Activated CD4-positive, alpha-beta T cell treated with anti-CD3 and anti-CD28 coated beads, Interleukin-2, amount 10 ng/mL, durations not matched to agents 7 days and 5 days (primary cell): ENCODE results near the gene PDZD7. TPM values are rescaled to one million over a fixed set of nuclear protein-coding genes. Genes with fewer than 3 reads are reported as not detected.
A peak's percentile ranks its signal among the peaks of the same experiment; 100 is the strongest.
"Not testable (repeated sequence)": the region's sequence is repeated elsewhere in the genome, so short reads cannot be mapped to it uniquely, and the experiment has no call there.

Source experiments
- CTCF ChIA-PET: fragments of 350-600 bp; sonication (Branson Sonifier 250); formaldehyde crosslinking; loops from one replicate; lab custom pipeline; 2021; ENCODE audit warnings: antibody characterized with exemption; lab: Charles Lee
- POLR2A ChIA-PET: fragments of 350-600 bp; sonication (Branson Sonifier 250); formaldehyde crosslinking; loops from one replicate; lab custom pipeline; 2021; ENCODE audit warnings: antibody characterized with exemption; lab: Charles Lee
- DNase-seq: peaks from one replicate; pipeline ENCODE4 v3.0.0-alpha.2; 2020
- H3K27ac Mint-ChIP-seq: one replicate; pipeline ENCODE4 v1.8.0; 2021; ENCODE audit warnings: mild to moderate bottlenecking, moderate library complexity, mixed read lengths
- H3K27me3 Mint-ChIP-seq: one replicate; pipeline ENCODE4 v1.8.0; 2021; ENCODE audit warnings: mixed read lengths
- H3K36me3 Mint-ChIP-seq: one replicate; pipeline ENCODE4 v1.8.0; 2021; ENCODE audit warnings: low read depth, mixed read lengths
- H3K4me1 Mint-ChIP-seq: one replicate; pipeline ENCODE4 v1.8.0; 2021; ENCODE audit warnings: mixed read lengths
- H3K4me3 Mint-ChIP-seq: one replicate; pipeline ENCODE4 v1.8.0; 2021; ENCODE audit warnings: mild to moderate bottlenecking, moderate library complexity, mixed read lengths
- H3K9me3 Mint-ChIP-seq: one replicate; pipeline ENCODE4 v1.8.0; 2021; ENCODE audit warnings: mixed read lengths
- total RNA-seq, 2 experiments: library from RNA; stranded (reverse); gene quantifications; one replicate each; pipeline ENCODE4 v1.2.3, GENCODE V29; 2021

The PDZD7 gene
- total RNA-seq, 2 experiments from 2014 or later = 0.65 to 0.74 TPM

- peaks cover 37% of the 10 kb centered on the region for H3K4me1 Mint-ChIP-seq
- POLR2A ChIA-PET = no interaction called here
- CTCF ChIA-PET = interaction anchor here (1.8 to 3.4 kb wide), 9 partner anchors 7 to 97 kb away, joined by 10 to 39 read pairs (median 22); partner anchors contain the start of genes KAZALD1, PDZD7 and SFXN3
- peaks cover 51% of the 10 kb centered on the region for H3K27me3 Mint-ChIP-seq
- no peaks in the 10 kb centered on the region for H3K9me3 Mint-ChIP-seq
- peaks cover 1% of the 10 kb centered on the region for H3K36me3 Mint-ChIP-seq
- DNase-seq = no peak
- H3K27ac Mint-ChIP-seq = no peak overlapping the region
- H3K4me3 Mint-ChIP-seq = no peak overlapping the region
These were observed 13.2 kb upstream of the PDZD7 start for GRCh38 chr10:101044117-101044516.

DNA sequence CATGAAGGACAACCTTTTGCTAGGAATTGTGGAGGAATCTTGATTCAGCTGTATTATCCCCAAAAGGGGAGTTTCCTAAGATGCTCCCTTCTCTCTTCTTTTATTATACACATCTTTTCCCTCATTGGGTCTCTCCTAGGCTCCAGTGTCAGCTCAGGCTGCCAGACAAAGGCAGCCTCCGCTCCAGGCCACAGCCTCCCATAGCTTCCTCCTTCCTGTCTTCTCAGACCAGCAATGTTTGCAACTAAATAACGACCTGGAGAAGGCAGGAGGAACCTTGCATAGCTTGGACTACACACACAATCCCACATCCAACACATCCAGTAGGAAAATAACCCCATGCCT, 12.4 kb upstream of the PDZD7 start:
- no peaks in the 10 kb centered on the region for H3K9me3 Mint-ChIP-seq
- H3K27me3 Mint-ChIP-seq = peaks cover 43% of the 10 kb centered on the region
- DNase-seq = no peak
- ChIA-PET POLR2A (no interaction called here), CTCF (interaction anchor here (0.6 to 3.4 kb wide), 12 partner anchors 8 to 98 kb away, joined by 3 to 39 read pairs (median 16); partner anchors contain the start of genes KAZALD1, PDZD7 and SFXN3)
- peaks cover 34% of the 10 kb centered on the region for H3K4me1 Mint-ChIP-seq
- H3K27ac Mint-ChIP-seq = no peak overlapping the region
- H3K4me3 Mint-ChIP-seq = peak overlapping the region; percentile 89
- peaks cover 4% of the 10 kb centered on the region for H3K36me3 Mint-ChIP-seq

- H3K4me1 Mint-ChIP-seq = peaks cover 33% of the 10 kb centered on the region
- H3K9me3 Mint-ChIP-seq = no peaks in the 10 kb centered on the region
- POLR2A ChIA-PET = no interaction called here
- H3K36me3 Mint-ChIP-seq = peaks cover 7% of the 10 kb centered on the region
- peak overlapping the region; percentile 89 for H3K4me3 Mint-ChIP-seq
- peaks cover 38% of the 10 kb centered on the region for H3K27me3 Mint-ChIP-seq
- DNase-seq = peak; percentile 89
- CTCF ChIA-PET = interaction anchor here (0.6 to 3.4 kb wide), 13 partner anchors 9 to 98 kb away, joined by 3 to 39 read pairs (median 14); partner anchors contain the start of genes KAZALD1, PDZD7 and SFXN3
- H3K27ac Mint-ChIP-seq = peak overlapping the region; percentile 85
These were observed 11.9 kb upstream of the PDZD7 start for GRCh38 chr10:101042667-101043362.

GRCh38 chr10:101042118-101042517, 11.2 kb upstream of the PDZD7 start:
- DNase-seq = no peak
- peak overlapping the region; percentile 89 for H3K4me3 Mint-ChIP-seq
- H3K9me3 Mint-ChIP-seq = no peaks in the 10 kb centered on the region
- peak overlapping the region; percentile 85 for H3K27ac Mint-ChIP-seq
- ChIA-PET CTCF (interaction anchor here (1.1 to 3.4 kb wide), 17 partner anchors 9 to 99 kb away, joined by 3 to 39 read pairs (median 10); partner anchors contain the start of genes KAZALD1, PDZD7 and SFXN3), POLR2A (no interaction called here)
- H3K36me3 Mint-ChIP-seq = peaks cover 10% of the 10 kb centered on the region
- H3K27me3 Mint-ChIP-seq = peaks cover 31% of the 10 kb centered on the region
- peaks cover 33% of the 10 kb centered on the region for H3K4me1 Mint-ChIP-seq

- POLR2A ChIA-PET = no interaction called here
- Mint-ChIP-seq H3K4me3 (no peak overlapping the region), H3K27me3 (peaks cover 23% of the 10 kb centered on the region), H3K27ac (no peak overlapping the region), H3K4me1 (peaks cover 33% of the 10 kb centered on the region), H3K36me3 (peaks cover 17% of the 10 kb centered on the region), H3K9me3 (no peaks in the 10 kb centered on the region)
- peak; percentile 85 for DNase-seq
- CTCF ChIA-PET = interaction anchor here (0.5 to 3.4 kb wide), 24 partner anchors 10 to 852 kb away, joined by 3 to 39 read pairs (median 4); partner anchors contain the start of genes KAZALD1, PDZD7 and SFXN3
These were observed 10.4 kb upstream of the PDZD7 start for GRCh38 chr10:101041252-101041761.

GRCh38 chr10:101040851-101041250, 9.9 kb upstream of the PDZD7 start:
- no peak for DNase-seq
- H3K4me1 Mint-ChIP-seq = peaks cover 33% of the 10 kb centered on the region
- ChIA-PET CTCF (interaction anchor here (0.5 to 3.4 kb wide), 23 partner anchors 11 to 851 kb away, joined by 3 to 39 read pairs (median 4); partner anchors contain the start of genes KAZALD1, PDZD7 and SFXN3), POLR2A (no interaction called here)
- H3K9me3 Mint-ChIP-seq = no peaks in the 10 kb centered on the region
- no peak overlapping the region for H3K27ac Mint-ChIP-seq
- peaks cover 20% of the 10 kb centered on the region for H3K36me3 Mint-ChIP-seq
- peaks cover 19% of the 10 kb centered on the region for H3K27me3 Mint-ChIP-seq
- H3K4me3 Mint-ChIP-seq = no peak overlapping the region

DNA sequence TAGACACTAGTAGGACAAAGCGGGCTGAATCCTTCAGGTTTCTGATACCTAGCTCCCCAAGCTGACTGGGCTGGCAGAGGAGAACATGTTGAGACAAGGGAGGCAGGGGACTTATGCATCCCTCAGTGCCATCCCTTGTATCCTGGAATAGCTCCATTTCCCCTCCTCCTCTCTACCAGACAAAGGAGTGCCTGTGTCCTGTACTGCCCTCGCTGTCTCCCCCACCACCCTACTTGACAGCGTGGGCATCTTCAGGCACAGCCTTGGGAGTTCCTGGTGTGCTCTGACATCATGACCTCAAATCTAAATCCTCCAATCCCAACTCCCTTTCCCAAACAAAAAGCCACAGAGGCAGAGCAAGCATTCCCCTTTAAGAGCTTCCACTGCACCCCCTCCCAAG, 9.1 kb upstream of the PDZD7 start:
- H3K4me1 Mint-ChIP-seq = peaks cover 33% of the 10 kb centered on the region
- no peak overlapping the region for H3K27ac Mint-ChIP-seq
- no peaks in the 10 kb centered on the region for H3K9me3 Mint-ChIP-seq
- ChIA-PET CTCF (interaction anchor here (0.7 to 1.8 kb wide), 6 partner anchors 9 to 55 kb away, joined by 3 to 13 read pairs (median 3); partner anchors contain the start of genes PDZD7 and SFXN3), POLR2A (no interaction called here)
- peaks cover 24% of the 10 kb centered on the region for H3K36me3 Mint-ChIP-seq
- no peak overlapping the region for H3K4me3 Mint-ChIP-seq
- H3K27me3 Mint-ChIP-seq = peaks cover 13% of the 10 kb centered on the region
- DNase-seq = no peak

DNA sequence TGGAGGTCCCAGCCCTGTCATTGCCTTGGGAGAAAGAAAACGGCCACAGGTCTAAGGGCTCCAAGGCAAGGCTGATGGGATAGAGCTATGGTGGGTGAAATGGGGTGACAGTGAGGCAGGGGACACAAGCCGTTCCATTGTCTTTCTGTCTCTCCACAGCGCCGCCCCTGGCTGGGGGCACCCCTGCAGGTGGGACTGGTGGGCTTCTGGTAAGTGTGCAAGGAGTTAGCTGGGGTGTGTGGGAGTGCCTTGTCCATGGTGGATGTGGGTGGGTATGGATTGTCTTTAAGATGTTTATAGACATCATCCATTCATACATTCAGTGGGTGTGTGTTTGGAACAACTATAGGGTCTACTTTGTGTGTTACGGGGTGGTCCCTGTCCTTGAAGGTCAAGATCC, 7.6 kb upstream of the PDZD7 start:
- peaks cover 2% of the 10 kb centered on the region for H3K27me3 Mint-ChIP-seq
- CTCF ChIA-PET = interaction anchor here (1.6 to 1.8 kb wide), 3 partner anchors 12 to 27 kb away, joined by 4 to 13 read pairs (median 4); no protein-coding TSS in a partner anchor
- POLR2A ChIA-PET = no interaction called here
- H3K4me1 Mint-ChIP-seq = peaks cover 34% of the 10 kb centered on the region
- no peak for DNase-seq
- H3K4me3 Mint-ChIP-seq = no peak overlapping the region
- no peak overlapping the region for H3K27ac Mint-ChIP-seq
- no peaks in the 10 kb centered on the region for H3K9me3 Mint-ChIP-seq
- peaks cover 27% of the 10 kb centered on the region for H3K36me3 Mint-ChIP-seq

DNA sequence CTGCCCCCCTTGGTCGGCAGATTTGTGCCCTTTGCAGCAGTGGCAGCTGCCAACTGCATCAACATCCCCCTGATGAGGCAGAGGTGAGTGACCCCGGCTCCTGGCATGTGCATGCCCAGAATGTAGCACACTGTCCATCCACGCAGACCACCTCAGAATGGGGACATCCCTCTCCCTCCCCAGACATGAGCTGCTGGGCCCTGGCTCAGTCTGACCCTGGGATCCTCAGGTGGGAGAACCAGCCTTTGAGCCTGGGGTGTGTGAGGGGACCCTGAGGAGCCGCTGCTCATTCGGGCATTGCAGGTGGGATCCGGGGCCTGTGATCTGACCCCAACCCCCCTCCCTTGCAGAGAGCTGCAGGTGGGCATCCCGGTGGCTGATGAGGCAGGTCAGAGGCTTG, 5.8 kb upstream of the PDZD7 start:
- H3K27ac Mint-ChIP-seq = no peak overlapping the region
- ChIA-PET CTCF (interaction anchor here (1.5 to 3.7 kb wide), 3 partner anchors 15 to 24 kb away, joined by 3 to 14 read pairs (median 5); no protein-coding TSS in a partner anchor), POLR2A (no interaction called here)
- H3K4me1 Mint-ChIP-seq = peaks cover 28% of the 10 kb centered on the region
- H3K27me3 Mint-ChIP-seq = no peaks in the 10 kb centered on the region
- peaks cover 27% of the 10 kb centered on the region for H3K36me3 Mint-ChIP-seq
- no peaks in the 10 kb centered on the region for H3K9me3 Mint-ChIP-seq
- H3K4me3 Mint-ChIP-seq = no peak overlapping the region
- DNase-seq = no peak

DNA sequence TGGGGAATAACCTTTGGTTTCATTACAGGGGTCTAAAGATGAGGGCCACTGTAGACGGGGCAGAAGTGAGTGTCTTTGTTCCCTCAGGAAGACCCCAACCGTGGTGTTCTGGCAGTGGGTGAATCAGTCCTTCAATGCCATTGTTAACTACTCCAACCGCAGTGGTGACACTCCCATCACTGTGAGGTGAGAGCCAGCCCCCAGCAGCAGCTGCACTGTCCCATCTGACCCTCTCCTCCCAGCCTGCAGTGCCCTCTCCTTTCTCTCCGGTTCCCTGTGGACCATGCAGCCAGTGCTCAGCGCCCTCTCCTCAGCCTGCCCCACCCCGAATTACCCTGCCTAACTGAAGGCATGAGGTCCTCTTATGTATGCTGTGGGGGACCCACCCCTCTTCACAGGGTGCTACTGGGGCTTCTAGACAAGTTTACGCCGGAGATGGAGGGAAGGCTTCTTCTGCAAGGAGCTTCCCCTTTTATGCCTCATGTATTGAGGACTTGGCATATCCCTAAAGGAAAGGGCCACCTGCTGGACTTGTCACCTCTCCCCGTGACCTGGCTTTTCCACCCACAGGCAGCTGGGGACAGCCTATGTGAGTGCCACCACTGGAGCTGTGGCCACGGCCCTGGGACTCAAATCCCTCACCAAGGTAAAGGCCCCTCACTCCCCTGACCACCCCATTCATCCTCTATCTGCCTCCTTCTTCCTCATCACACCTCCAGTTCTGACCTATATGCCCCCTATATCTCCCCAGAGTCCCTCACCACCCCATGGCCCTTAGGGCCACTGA, 5.2 kb upstream of the PDZD7 start:
- H3K4me1 Mint-ChIP-seq = peaks cover 22% of the 10 kb centered on the region
- no peaks in the 10 kb centered on the region for H3K27me3 Mint-ChIP-seq
- H3K27ac Mint-ChIP-seq = no peak overlapping the region
- peaks cover 27% of the 10 kb centered on the region for H3K36me3 Mint-ChIP-seq
- ChIA-PET POLR2A (no interaction called here), CTCF (interaction anchor here (1.5 to 3.7 kb wide), 4 partner anchors 11 to 25 kb away, joined by 3 to 15 read pairs (median 10); no protein-coding TSS in a partner anchor)
- H3K9me3 Mint-ChIP-seq = no peaks in the 10 kb centered on the region
- no peak overlapping the region for H3K4me3 Mint-ChIP-seq
- no peak for DNase-seq

DNA sequence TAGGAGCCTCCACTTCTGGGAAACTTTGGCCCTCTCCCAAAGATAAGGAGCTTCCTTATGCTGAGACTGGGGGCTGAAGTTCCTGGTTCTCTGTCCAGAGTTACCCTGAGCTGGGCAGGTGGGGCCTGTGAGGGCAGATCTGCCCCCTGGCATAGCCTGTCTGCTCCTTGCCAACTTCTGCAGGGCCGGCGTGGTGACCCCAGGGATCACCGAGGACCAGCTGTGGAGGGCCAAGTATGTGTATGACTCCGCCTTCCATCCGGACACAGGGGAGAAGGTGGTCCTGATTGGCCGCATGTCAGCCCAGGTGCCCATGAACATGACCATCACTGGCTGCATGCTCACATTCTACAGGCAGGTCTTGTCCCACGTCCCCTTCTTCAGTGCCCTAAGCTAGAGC, 4.4 kb upstream of the PDZD7 start:
- ChIA-PET POLR2A (no interaction called here), CTCF (interaction anchor here (1.0 to 5.7 kb wide), 6 partner anchors 10 to 107 kb away, joined by 3 to 24 read pairs (median 10); no protein-coding TSS in a partner anchor)
- peaks cover 19% of the 10 kb centered on the region for H3K4me1 Mint-ChIP-seq
- H3K4me3 Mint-ChIP-seq = no peak overlapping the region
- peaks cover 27% of the 10 kb centered on the region for H3K36me3 Mint-ChIP-seq
- no peaks in the 10 kb centered on the region for H3K27me3 Mint-ChIP-seq
- H3K9me3 Mint-ChIP-seq = no peaks in the 10 kb centered on the region
- no peak overlapping the region for H3K27ac Mint-ChIP-seq
- no peak for DNase-seq

DNA sequence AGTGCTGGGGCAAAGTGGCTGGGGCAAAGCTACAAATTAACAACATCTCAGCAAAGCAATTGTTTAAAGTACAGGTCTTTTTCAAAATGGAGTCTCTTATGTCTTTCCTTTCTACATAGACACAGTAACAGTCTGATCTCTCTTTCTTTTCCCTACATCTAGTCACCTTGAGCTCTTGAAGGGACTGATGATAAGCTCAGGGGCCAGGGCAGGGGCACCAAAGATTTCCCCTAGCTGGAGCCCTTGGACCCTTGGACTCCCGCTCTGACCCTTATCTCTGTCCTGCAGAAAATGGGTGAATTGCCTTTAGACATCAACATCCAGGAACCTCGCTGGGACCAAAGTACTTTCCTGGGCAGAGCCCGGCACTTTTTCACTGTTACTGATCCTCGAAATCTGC, 3.5 kb upstream of the PDZD7 start:
- H3K9me3 Mint-ChIP-seq, POLR2A ChIA-PET, H3K4me3 Mint-ChIP-seq, DNase-seq, H3K27me3 Mint-ChIP-seq, H3K27ac Mint-ChIP-seq: not testable (repeated sequence)
- Mint-ChIP-seq H3K4me1 (peaks cover 17% of the 10 kb centered on the region), H3K36me3 (peaks cover 27% of the 10 kb centered on the region)
- CTCF ChIA-PET = interaction anchor here (0.6 to 5.7 kb wide), 10 partner anchors 9 to 811 kb away, joined by 3 to 24 read pairs (median 4); no protein-coding TSS in a partner anchor
